NB4 (cell line): ENCODE measurements around the gene UCK2.

Experiments
- MYC ChIP-seq: IDR thresholded peaks from 2 replicates; pipeline ENCODE4 v1.6.1; 2011; ENCODE audit warnings: low read depth, low read length
- POLR2A ChIP-seq: IDR thresholded peaks from 2 replicates; pipeline ENCODE4 v1.6.1; 2011; ENCODE audit warnings: mild to moderate bottlenecking; ENCODE audit not compliant: insufficient read length; ENCODE audit errors: extremely low read depth
- TF ChIP-seq, protein P1 (sequence below): IDR thresholded peaks from one replicate; pipeline ENCODE4 v1.5.1; 2012; ENCODE audit warnings: low read depth, low read length
- TF ChIP-seq, protein P2 (sequence below): IDR thresholded peaks from 2 replicates; pipeline ENCODE4 v1.6.1; 2011; ENCODE audit warnings: low read depth, low read length

DNA sequence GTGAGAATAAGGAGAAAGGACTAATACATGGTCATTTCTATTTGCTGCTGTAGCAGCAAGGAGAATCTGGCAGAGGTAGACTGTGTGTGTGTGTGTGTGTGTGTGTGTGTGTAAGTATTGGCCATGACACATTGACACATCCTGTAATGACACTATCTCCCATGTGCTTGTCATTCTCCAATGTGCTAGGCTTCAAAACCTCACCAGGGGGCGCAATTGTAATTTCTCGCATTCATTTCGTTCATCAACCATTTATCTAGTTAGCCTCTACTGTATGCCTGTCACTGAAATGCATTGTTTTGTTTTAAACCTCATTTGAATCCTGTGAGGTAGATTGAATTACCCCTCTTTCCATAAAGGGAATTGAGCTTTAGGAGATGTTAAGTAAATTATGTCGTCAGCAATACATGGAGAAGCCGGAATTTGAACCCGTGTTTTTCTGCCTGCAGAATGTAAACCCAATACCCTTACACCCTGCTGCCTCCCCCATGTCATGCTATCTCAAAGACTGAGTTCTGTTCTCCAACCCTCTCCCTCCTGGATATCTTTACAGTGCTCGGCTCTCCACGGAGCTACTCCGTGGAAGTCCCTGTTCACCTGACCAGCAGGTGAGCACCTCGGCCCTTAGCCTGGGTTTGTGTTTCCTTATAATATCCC, 100.8 kb downstream of the UCK2 start:
- TF ChIP-seq, protein P1, sequence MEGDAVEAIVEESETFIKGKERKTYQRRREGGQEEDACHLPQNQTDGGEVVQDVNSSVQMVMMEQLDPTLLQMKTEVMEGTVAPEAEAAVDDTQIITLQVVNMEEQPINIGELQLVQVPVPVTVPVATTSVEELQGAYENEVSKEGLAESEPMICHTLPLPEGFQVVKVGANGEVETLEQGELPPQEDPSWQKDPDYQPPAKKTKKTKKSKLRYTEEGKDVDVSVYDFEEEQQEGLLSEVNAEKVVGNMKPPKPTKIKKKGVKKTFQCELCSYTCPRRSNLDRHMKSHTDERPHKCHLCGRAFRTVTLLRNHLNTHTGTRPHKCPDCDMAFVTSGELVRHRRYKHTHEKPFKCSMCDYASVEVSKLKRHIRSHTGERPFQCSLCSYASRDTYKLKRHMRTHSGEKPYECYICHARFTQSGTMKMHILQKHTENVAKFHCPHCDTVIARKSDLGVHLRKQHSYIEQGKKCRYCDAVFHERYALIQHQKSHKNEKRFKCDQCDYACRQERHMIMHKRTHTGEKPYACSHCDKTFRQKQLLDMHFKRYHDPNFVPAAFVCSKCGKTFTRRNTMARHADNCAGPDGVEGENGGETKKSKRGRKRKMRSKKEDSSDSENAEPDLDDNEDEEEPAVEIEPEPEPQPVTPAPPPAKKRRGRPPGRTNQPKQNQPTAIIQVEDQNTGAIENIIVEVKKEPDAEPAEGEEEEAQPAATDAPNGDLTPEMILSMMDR = peak; percentile 64
- TF ChIP-seq POLR2A (no peak), MYC (peak; percentile 64)
- TF ChIP-seq, protein P2, sequence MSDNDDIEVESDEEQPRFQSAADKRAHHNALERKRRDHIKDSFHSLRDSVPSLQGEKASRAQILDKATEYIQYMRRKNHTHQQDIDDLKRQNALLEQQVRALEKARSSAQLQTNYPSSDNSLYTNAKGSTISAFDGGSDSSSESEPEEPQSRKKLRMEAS = peak; percentile 77
